IPS-NIHi7 (cell line): Measurements from ENCODE around the gene RASD1.
"Not testable (repeated sequence)": the region's sequence is repeated elsewhere in the genome, so short reads cannot be mapped to it uniquely, and the experiment has no call there.

Source experiments
- DNase-seq: peaks from one replicate; pipeline ENCODE4 v3.0.0; 2012; ENCODE audit warnings: mixed read lengths; ENCODE audit errors: extremely low spot score

Gene RASD1

DNA sequence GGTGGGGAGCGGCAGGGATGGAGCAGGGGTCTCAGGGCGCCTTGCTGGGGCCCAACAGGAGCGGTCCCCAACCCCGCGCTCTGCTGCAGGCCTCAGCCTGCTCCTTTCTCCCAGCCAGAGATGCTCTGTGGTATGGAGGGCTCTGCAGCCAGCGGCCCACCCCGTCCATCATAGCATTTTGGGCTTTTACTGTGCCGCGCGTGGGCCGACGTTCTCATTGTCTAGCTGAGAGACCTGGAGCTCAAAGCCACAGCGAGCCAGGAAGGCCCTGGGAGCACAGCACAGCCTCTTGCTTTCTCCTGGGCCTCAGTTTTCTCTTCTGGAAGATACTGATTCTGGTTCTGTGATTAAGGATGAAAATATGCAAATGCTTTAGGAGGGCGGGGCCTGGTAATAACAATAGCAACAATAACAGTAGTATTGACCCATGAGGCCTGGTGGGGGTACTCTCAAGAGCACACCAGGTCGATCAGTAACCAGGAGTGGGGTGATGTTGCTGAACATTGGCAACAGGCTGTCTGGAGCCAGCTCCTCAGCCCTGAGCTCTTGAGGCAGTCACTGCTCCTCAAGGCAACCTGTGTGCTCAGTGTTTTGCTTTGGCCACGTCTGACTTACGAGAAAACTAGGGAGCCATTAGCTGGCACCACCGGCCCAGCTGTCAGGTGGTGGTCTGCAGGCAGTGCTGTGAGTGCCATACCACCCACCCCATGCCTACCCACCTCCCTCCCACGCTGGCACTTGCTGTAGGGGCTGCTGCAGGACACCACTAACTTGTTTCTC is 1.1 kb upstream of the RASD1 start:
- DNase-seq, result no peak

DNA sequence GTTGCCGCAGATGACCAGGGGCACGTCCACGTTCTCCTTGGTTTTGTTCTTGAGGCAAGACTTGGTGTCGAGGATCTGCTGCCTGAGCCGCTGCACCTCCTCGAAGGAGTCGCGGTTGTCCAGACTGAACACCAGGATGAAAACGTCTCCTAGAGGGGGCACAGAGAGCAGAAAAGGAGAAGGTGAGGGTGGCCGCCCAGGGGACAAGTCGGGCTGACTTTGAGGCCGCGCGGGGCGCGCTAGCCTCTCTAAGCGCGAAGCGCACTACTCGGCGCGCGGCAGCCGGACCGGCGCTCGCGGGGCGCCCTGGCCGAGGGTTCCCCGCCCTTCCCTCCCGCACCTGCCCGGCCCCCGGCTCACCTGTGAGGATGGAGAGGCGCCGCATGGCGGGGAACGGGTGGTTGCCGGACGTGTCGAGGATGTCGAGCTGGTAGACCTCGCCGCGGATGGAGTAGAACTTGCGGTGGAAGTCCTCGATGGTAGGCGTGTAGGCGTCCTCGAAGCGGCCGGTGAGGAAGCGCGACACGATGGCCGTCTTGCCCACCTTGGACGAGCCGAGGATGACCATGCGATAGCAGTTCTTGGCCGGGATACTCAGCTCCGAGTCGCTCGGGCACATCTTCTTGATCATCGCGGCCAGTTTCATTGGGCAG is 533 bp downstream of the RASD1 start:
- no peak for DNase-seq

DNA sequence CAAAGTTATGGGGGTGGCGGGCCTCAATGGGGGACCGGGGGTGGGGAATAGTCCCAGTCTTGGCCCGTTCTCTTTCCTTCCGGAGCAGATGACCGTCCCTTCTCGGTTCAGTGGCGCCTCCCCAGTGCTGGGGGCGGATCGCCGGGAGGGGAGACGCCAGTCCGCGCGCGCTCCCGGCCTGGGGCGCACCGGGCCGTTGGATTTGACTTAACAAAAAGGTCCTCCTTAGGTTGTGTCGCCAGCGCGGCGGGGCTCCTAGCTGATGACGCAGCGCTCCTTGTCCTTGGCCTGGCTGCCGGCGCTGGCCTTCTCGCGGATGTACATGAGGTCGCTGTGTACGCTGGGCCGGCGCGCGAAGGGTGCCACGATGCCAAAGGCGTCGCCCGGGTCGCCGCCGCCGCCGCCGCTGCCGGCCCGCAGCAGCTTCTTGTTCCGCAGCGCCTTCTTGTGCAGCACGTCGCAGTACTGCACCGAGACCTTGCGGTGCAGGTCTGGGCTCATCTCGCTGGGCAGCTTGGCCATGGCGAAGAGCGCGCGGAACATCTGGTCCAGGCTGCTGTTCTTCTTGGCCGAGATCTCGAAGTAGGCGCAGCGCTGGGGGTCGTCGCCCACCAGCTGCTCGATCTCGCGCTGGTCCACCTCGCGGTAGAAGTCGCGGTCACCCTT is 1.2 kb downstream of the RASD1 start:
- peak; percentile 48 for DNase-seq

DNA sequence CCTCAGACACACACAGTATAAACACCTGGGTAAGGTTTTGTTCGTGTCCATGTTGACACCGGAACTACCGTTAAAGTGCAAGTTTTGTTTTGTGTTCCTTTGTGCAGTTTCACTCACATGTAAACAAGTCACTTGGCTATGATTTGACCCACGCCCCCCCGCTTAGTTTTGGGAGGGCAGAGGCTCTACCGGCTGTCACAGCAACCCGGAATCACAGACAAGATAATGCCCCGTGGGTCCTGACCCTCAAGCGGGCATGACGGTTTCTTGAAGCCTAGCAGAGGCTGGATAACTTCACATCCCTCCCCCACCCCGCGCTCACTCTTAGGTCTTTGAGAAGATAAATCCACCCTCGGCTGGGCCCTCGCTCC is 1.7 kb downstream of the RASD1 start:
- DNase-seq, result no peak

DNA sequence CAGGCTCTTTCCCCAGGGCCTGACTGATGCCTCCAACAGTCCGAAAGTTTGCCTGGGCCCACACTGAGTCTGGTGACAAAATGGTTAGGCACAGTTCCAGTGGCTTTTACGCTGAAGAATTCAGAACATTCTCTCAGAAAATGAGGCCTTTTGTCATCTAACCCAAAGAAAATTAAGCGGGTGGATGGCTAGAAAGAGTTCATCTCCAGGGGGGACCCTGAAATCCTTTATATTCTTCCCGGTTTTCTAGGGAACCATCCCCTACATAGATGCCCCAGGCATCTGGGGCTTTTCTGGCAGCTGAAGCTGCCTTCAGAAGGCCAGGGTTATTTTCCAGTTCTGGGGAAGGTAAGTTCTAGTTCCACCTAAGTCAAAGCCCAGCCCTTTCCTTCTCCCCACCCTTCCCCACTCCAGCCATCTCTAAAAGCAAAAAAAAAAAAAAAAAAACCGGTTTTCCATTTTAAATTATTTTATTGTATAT is 2.2 kb downstream of the RASD1 start:
- no peak for DNase-seq

DNA sequence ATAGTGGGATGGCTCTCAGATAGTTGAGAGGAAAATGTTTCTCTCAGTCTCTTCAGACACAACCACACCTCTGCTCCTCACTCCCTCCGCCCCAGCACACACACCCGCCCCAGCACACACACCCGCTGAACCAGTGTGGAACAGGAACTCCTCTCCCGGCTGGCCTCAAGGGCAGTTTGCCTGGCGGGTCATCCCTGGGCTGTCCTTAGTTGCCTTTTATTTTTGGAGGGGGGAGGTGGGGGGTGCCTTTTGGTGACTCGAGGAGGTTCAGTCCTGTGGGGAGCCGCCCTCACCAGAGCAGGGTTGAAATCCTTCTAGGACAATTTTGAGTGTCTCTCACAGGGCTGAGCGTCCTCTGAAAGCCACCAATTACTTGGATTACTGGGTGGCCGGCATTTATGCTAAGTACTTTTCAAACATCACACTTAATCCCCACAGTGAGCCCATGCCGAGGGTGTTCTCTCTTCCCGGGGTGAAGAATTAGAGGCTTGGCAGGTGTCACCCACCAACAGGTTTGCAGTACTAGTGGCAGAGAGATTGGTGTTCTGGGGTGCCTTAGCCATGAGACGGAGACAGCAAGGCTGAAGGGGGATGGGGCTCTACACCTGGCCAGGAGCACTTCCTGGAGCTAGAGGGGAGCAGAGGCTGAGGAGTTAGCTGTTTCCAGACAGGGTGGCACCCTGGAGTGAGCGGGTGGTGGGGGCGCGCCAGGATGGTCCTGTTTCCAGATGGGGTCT is 2.8 kb downstream of the RASD1 start:
- DNase-seq, result no peak

DNA sequence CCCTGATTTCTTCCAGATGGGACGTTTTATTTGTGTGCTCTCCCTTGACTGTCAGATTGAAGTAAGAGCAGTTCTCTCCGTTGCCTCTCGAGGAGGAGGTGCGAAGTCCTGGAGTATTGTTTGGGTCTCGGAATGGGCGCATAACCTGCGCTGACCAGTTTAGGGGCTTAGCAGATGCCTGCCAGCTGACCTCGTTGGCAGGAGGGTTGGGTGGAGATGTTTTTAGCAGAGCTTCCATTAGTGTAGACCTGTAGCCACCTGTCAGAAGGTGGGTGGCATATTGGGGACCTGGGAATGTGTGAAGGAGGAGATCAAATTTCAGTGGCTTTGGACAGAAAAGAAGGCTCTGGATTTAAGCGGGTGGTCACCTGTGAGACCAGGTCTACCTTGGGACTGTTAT is 3.6 kb downstream of the RASD1 start:
- DNase-seq, result no peak

DNA sequence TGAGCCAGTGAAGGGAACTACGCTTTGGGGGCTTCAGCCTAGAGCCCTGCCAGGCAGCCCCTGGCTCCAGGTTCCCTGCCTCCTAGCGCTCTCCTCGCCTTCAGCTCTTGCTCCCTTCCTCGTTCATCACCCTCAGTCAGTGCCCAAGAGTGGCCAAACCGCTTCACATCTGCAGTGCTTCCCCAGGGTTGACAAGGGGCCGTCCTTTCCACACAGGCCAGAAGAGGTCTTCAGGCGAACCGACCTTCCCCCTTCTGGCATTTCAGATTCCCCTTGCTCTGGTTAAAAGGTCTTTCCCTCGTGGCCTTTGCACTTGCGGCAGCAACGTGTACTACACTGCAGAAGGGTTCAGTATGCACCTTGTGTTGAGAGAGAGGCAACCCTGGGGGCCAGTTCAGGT is 4.1 kb downstream of the RASD1 start:
- no peak for DNase-seq

DNA sequence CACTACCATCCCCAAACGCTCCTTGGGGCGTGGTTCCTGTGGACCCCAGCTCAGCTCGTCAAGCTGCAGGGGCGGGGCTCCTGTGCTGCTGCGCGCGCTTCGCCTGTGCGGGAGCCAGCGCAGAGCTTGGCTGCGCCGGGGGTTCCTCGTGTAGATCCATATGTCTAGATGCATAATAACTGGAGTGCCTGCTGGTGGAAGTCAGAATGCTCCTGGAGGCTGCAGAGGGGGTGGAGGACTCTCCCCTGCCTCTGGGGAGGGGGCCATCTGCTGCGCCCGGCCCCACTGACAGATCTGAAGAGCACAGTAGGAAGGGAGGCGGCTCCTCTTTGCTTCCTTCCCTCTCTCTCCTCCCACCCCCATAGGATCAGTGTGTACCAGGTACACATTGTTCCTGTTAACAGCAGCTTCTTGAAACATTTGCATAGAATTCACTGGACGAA is 4.6 kb downstream of the RASD1 start:
- DNase-seq, result no peak

DNA sequence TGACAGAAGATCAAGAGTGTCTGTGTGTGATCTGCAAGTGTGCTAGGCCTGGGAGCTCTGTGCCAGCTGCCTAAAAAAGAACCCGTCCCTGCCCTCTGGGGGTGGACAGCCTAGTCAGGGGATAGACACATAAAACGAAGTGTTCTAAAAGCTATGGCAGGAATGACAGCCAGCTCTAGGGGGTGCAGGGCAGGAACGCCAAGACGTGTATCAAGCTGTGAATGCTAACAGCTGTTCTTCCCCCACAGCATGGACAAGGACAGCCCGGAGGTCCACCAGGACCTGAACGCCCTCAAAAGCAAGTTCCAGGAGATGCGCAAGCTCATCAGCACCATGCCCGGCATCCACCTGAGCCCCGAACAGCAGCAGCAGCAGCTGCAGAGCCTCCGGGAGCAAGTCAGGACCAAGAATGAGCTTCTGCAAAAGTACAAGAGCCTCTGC is 5.1 kb downstream of the RASD1 start:
- DNase-seq, result no peak

DNA sequence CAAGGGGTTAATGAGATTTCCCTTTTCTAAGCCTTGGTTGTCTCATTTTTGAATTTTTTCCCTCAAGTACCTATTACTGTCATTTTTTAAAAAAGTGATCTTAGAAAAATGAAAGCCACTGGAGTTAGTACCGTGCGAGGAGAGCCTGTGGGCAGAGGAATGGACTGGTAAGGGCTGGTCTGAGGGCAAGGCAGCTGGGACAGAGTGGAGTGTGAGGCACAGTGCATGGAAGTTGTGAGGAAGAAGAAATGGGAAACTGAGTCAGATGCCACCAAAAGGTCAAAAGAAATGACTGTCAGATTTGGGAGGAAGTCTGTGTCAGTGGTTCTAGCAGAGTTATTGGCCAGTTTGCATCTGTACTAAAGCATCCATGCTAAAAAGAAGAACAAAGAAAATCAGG is 8.2 kb downstream of the RASD1 start:
- no peak for DNase-seq

DNA sequence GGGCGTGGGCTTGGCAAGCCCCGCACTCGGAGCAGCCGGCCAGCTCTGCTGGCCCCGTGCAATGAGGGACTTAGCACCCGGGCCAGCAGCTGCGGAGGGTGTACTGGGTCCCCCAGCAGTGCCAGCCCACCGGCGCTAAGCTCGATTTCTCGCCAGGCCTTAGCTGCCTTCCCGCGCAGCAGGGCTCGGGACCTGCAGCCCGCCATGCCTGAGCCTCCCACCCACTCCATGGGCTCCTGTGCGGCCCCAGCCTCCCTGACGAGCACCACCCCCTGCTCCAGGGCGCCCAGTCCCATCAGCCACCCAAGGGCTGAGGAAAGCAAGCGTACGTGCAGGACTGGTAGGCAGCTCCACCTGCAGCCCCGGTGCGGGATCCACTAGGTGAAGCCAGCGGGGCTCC is 9.8 kb downstream of the RASD1 start:
- DNase-seq, result not testable (repeated sequence)

DNA sequence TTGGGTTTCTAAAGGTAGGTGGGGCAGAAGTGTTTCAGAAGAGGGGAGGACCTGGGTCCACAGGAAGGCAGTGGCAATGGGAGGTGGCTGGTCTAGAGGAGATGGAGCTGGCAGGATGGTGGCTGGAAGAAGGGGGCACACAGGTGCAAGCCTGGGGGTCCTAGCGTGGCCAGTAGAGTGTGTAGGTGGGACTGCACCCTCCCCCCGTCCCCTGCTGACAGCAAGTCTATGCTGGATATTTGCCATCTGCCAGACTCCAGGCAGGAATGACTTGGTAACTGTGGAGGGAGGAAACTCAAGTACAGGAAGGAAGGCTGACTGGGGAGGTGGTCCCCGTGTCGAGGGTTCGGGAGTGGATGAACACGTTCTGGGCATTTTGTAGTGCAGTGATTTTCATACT is 10.8 kb downstream of the RASD1 start:
- no peak for DNase-seq

DNA sequence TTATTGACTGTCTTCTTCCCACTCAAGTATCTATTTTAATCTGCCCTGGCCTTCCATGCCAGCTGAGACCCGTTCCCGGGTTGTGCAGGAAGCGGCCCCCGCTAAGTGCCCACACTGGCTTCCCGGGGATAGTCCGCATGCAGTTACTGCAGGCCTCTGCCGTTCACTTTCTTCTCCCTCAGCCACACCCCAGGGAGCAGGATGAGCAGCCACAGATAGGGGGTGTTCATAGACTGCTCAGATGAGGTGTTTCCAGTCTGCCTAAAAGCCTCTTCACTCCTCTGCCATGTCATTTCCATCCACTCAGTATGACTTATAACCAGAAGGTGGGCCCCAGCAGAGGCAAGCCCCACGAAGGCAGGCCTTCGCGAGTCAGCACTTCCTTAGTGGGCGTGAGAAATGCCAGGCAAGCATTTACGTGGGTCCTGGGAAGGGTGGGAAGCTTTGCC is 11.7 kb downstream of the RASD1 start:
- DNase-seq, result no peak

DNA sequence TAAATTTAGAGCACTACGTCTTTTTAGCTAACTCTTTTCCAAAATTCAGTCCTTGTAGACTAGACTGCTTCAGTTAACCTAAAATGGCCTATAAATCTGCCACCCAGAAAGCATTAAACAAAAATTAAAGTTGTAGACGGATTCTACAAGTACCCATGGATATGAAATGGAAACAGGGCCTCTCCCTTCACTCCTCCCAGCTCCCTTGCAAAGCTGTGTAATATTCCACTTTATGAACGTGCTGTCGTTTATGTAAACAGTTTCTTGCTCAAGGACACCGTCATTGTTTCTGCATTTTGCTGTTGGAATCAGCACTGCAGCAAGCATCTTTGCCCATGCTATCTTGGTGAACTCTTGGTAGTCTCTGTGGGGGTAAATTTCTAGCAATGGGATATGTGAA is 14.3 kb downstream of the RASD1 start:
- no peak for DNase-seq

DNA sequence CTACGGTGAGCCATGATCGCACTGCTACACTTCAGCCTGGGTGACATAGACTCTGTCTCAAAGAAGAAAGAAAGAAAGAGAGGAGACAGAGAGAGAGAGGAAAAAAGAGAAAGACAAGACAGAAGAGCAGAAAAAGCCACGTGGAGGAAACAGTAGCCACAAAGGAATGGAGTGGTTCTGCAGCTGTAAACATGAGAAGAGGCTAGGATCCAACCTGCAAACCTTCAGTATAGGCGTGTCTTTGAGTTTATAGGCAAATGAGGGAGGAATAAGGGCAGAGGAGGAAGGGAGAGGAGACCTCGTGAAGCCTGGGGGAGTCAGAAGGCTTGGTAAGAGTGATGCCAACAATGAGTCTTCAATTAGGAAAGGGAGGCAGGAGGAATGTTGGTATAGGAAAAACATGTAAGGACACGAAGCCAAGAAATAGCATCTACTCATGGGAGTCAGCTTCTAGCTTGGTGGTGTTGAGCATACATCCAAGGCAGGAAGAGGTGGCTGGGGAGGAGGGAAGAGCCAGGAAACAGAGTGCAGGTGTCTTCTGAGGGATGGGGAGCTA is 15.5 kb downstream of the RASD1 start:
- DNase-seq, result no peak

DNA sequence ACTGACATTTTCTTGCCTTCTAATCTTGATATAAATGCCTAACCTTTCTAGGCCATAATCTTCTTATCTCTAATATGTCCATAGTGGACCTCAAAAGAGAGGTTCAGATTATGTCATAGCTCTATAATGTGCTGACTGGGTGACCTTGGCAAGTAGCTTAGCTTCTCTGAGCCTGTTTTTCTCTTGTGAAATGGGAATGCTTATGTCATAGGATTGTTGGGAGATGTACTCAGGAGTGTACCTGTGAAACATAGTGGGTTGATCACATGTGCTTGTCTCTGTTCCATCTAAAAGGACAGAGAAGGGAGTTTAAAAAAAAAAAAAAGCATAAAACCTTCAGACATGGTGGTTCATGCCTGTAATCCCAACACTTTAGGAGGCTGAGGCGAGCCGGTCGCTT is 17.0 kb downstream of the RASD1 start:
- no peak for DNase-seq

DNA sequence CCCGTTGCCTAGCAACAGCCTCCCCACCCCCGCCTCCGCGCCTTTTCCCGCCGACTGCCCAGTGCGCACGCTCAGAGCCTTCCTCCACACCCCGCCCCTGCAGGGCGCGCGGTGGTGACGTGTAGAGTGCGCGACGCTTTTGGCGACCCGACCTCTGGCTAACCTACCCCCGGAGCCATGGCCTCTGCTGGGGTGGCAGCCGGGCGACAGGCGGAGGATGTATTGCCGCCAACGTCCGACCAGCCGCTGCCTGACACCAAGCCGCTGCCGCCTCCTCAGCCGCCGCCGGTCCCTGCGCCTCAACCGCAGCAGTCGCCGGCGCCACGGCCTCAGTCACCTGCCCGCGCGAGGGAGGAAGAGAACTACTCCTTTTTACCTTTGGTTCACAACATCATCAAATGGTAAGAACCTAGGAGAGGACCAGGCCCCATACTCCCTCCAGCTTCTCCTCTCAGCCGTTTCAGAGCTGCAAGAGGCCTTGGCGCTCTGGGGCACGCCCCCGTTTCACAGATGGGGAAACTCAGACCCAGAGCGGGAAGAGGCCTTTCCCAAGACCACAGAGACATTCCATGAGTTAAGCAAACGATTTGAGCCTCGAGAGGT is 19.2 kb downstream of the RASD1 start, which contains the start of gene MED9:
TSS of gene MED9 (plus strand) at position 136 of the 603 bp plus-strand sequence. CDS start at position 178, 42 bp downstream.
- peak; percentile 99 for DNase-seq

DNA sequence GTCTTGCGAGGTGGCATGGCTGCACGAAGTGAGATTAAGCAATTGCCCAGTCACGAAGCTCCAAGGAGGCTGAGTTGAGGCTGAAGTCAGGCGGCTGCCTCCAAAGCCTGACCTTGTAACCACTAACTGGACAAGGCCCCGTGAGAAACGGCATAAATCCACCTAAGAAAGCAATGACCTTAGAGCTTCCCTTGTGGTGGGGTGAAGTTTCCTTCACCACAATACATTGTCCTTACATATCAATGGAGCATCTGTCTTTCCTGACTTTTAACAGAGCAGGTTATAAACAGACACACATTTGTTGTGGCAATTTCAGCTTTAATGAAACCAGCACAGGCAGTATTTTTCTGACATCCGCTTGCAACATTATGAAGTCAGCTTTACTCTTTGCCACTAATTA is 21.9 kb downstream of the RASD1 start:
- no peak for DNase-seq

DNA sequence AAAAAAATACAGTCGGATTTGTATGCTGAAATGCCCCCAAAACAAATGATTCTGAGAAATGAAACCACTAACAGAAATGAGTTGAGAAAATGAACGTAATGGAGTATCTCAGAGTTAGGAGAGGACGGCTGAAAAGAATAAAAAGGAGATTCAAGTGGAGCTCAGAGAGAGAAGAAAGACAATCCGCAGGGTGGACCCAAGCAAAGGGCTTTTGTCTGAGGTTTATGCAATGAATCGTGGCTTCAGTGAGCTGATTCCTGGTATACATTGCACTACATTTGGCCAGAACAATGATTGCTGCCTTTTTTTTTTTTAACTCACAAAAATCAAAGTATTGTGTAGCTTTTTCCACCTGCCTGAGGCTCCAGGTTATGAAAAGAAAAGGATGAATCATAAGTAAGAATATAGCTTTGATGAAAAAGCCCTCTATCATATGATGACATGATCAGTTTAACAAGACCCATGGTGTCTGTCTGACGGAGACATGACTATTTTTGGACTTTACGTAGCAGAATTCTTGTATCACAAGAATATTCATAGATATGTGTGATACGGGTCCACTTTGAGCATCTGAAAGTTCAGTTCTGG is 23.8 kb downstream of the RASD1 start:
- no peak for DNase-seq

DNA sequence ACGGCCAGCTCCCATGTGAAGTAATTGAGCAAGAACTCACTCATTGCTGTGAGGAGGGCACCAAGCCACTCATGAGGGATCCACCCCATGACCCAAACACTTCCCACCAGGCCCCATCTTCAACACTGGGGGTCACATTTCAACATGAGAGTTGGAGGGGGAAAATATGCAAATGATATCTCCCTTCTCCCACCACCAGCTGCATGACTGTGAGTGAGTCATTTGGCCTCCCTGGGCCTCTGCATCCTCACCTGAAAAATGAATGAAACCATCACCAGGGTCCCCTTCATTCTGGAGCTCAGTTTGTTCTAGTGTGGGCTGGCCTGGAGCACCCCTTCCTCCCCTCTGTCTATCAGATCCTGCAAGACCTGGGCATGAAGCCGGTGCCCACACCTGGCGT is 26.2 kb downstream of the RASD1 start:
- DNase-seq, result no peak
